Measurements from ENCODE around the gene CHRNA1.

CHRNA1 gene

DNA sequence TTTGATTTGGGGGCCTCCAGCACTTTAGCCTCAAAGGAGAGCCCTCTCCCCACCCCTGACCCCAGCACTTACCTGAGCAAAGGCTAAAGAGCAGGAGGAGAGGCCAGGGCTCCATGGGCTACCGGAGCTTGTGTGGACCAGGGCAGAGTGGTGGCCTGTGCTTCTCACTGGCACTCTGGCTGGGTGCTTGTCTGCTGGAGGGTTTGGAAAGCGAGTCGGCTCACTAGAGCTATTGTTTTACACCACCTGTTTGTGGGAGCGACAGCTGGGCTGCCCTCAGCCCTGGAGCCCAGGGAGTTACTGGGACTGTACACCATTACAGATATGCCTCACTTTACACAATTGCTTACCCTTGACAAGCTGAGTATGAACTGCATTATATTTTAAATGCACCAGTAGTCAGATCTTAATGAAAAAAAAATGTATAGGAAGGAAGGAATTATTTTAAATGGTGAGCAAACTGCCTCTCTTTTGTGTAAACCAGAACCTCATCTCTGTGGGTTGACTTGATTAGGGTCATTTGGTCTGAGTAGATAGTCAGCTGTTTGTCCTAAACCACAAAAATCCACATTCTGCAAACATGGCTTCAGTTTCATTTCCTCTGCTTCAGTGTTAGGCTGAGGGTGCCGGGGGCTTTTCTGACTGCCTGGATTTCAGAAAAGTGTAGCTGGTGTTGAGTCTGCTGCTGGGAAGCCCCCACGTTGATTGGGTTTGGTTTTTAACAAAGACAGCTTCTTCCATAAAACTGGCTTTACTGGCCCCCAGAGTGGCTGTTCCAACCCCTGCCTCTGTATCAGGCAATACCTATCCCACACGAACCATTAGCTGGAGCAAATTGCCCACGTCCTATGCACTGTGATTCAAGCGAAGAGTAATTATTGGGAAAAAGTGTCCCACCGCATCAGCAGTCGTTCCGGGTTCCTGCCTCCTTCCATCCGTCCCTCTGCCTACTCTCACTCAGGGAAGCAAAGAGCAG, at the start of gene CHRNA1:
Gene CHRNA1, minus strand, starts transcription at position 193 of the 976 bp plus-strand sequence. Its CDS starts 78 bp downstream, at position 115.
- peak; percentile 88 for DNase-seq

DNA sequence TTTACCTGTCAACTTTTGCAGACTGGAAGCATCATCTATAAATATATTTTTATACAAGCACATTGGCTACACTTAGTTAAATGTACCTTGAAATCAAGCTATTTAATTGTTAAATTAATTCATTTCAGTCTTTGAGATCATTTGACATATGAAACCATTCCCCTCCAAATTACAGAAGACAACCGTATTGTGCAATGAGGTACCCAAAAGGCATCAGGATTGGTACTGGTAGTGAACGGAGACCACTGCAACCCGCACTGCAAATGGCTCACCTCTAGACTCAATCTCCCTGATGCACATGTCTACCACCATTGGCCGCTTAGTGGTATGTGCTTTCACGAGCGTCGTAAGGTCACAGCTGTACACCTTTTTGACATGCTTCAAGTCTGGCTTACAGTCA, 47.8 kb upstream of the CHRNA1 start:
- no peak for DNase-seq

DNA sequence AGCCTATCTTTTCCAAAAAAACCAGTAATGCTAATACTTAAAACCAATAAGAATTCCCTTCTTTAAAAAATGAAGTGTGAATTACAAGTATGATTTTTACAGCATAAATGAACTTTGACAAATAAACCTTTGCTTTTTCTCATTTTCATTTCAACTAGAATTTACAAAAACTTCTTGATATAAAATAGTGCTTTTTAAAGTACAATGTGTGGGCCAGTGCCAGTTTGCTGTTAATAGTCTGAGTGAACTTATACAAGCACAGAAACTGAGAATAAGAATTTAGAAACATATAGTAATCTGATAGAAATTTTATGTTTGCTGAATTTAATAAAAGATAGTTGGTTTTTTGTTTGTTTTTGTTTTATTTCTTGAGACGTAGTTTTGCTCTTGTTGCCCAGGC, 43.7 kb upstream of the CHRNA1 start:
- DNase-seq: no peak

- no peak for DNase-seq
Observed at GRCh38 chr2:174805803-174806202, 41.5 kb upstream of the CHRNA1 start.

- no peak for DNase-seq
Observed at GRCh38 chr2:174802459-174802858, 38.2 kb upstream of the CHRNA1 start.

DNA sequence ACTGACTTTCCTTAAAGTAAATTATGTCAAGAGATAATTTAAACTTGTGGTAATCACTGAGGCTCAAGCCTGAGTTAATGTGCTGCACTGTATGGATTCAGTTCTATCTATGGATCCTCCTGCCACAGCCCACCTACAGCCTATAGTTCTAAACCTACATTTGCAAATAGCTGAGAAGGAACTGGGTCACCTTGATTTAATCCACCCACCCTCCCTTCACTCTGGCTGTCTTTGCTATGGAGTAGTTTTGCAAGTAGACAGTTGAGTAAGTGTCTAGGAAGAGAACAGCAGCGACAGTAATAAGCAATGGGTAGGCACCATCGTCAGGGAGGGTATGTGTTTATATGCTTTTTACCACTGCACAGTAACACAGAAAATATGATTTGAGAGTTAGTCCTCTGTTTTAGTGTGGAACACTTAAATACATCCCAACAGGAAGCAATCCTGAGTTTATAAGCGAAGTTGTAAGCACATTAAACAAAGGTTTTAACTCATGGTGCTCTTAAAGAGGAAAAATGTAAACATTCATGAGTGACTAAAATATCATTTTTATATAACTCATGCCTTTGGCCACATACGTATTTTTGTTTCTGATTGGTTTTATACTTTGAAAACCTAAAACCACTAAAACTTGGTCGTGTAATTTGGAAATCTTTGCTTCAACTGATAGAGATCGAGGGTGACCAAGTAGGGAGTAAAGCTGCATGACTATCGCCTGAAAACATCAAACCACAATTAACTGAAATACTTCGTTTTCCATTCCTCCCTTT, 36.3 kb upstream of the CHRNA1 start:
- no peak for DNase-seq

DNA sequence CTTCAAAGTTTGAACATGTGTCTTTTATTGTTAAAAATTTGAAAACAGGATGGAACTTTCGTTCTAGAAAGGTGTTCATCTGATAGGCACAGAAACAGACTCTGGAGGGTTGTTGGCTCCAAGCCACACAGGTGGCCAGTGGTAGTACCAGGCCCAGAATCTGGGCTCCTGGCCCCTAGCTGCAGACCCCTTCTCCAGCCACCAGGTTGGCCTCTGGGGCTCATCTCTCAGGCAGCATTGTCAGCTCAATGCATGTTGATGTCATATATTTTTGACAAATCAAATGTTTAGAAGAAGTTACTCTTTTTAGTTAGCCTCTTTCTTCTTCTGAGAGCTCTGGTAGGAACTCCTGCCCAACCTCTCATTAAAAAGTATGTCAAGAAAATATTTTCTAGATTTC, 34.5 kb upstream of the CHRNA1 start:
- DNase-seq: no peak

DNA sequence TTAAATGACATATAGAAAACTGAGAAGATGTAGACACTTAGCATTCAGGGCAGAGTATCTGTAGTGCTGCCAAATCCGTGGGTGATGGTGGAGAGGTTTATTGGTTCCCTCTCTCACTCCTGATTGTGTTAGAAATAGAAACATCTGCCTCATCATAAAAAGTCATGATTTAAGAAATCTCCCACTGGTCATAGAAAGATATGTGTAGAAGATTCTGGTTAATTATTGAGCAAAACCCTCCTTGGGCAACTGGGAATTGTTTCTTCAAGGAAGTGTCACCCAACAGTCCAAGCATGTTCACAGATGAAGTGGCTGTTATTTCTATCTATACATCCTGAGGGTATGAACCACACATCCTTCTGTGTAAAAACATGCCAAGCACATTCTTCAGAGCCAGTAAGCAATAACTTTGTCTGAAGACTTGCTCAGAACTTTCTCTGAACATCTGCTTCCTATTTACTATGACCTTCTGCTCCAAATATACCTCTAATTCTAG, 33.6 kb upstream of the CHRNA1 start:
- no peak for DNase-seq

DNA sequence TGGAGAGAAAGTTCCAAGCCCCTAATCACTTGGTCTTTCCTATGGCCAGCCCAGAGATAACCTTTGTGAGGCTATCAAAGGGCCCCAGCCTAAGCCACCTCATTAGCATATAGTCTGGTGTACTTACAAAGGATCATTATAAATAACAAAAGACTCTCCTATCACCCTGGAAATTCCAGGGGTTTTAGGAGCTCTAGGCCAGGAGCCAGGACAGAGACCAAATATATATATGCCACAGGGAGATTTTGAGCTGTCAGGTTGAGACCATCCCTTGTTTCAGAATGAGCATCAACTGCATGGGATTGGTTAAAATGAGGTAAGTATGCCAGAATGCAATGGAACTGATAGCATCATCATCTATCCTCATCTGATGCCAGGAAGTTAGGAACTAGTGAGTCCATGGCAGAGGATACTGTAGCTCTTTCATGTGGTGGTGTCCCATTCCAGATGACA, 32.1 kb upstream of the CHRNA1 start:
- no peak for DNase-seq

DNA sequence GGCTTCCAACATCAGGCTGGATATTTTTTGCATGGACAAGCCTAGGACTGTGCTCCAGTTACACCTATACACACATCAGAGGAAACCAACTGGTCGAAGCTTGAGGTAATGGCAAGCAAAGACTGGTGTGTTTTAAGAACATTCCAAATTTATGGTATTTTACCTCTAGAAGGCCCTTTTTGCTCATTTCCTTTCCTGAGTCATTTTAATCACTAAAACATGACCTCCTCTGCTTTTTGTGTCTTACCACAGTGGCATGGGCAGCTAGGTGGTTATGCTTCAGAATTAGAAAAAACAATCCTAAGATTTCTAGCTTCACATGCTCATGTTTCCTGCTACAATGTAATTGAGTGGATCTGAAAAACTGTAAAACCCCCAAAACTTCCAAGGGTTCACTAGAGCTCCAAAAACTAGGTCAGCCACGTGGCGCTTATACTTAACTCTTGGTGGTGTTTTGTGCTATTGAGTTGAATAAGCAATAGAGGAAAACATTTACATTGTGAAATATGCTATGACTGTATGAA, 30.6 kb upstream of the CHRNA1 start:
- no peak for DNase-seq

DNA sequence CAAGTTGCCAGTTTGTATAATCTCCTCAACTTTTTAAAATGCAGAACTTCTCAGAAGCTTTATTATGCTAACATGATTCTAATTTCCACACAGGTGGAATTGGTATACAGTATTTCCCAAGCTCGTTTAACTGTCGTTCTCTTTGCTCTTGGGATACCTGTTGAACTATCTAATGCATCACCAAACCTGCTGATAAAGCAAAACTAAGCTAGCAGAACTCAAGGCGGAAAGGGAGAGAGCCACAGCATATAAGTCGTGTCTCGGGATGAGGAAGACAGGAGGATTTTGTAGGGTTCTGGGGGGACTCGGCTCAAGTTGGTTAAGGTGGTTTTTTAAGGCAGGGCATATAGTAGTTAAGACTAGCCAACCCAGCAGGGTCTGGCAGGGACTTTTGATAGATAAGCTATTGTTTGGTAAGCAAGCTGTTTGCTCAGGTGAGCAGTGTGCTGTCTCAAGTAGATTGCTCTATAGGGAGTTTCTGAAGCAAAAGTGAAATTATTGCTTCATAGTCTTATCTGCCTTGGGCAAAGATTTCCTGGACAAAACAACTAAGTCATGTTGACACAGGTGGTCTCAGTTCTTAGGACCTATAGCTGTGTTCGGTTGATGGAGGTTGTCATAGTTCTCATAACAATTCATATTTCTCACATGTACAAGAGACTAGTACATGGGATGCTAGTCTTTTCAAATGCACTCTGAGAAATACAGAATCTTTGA, 28.2 kb upstream of the CHRNA1 start:
- no peak for DNase-seq

DNA sequence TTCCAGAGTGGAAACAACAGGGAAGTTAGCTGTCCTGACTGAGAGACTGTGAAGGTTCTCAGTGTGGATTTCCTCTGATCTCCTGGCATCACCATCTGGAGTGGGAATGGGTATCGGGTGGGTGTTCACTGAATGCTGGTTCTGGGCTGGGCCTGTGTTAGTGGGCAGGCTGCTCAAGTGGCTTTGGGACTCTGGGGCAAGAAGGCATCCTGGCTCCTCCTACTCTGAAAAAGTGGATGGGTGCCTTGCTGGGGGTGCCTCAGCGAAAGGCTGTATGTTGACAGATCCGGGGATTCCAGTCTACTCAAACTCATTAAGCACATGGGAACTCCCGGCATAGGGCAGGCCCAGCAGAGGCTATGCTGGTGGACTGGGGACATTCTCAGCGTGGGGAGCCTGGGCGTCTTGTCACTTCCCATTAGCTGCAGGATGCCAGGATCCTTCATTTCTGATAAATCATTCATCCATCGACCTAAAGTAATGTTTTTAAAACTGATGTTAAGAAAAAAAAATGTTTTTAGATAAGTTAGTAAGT, 27.5 kb upstream of the CHRNA1 start:
- no peak for DNase-seq

DNA sequence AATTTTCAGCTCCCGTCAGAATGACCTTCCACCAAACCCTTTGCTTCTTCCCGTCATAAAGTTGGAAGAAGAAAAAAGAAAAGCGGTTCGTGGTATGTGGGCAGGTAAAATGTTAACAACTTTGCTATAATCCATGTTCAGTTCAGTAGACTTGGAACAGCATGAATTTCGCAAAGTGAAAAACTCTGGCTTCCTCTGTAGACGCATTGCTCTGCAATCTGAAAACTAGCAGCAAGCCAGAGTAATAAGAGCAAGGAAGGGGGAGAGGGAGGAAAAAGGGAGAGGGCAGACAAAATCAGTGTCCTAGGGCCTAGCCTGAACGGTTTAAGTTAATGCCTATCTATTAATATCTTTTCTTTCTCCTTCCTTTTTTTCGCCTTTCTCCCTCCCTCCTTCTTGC, 26.7 kb upstream of the CHRNA1 start:
- no peak for DNase-seq

- no peak for DNase-seq
Observed at GRCh38 chr2:174789001-174789400, 24.7 kb upstream of the CHRNA1 start.

DNA sequence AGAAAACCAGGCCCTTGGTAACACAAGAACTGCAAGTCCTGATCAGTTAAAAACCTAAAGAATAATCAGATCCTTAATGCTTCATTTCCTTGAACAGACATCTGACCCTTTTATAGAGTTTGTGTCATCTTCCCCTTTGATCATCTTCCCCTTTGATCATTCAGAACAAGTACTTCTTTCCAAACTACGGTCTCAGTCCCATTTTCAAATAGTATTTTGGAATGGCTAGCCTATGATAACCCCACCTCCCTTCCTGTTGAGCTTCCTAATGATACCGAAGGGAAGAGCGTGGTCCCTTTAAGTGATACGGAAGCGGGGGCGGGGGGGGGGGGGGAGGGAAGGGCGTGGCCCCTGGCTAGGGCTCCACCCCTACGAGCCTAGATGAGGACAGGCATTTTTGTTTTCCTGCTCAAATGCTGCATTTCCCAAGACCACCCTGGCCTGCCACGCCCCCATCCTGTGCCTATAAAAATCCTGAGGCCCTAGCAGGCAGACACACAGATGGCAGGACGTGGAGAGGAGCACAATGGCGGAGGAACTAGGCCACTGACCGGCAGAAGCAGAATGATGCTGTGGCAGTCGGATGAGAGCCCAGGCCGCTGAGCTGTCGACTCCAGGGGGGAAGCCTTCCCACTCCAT, 24.1 kb upstream of the CHRNA1 start:
- DNase-seq: no peak

- no peak for DNase-seq
Observed at GRCh38 chr2:174787487-174788205, 23.4 kb upstream of the CHRNA1 start.

DNA sequence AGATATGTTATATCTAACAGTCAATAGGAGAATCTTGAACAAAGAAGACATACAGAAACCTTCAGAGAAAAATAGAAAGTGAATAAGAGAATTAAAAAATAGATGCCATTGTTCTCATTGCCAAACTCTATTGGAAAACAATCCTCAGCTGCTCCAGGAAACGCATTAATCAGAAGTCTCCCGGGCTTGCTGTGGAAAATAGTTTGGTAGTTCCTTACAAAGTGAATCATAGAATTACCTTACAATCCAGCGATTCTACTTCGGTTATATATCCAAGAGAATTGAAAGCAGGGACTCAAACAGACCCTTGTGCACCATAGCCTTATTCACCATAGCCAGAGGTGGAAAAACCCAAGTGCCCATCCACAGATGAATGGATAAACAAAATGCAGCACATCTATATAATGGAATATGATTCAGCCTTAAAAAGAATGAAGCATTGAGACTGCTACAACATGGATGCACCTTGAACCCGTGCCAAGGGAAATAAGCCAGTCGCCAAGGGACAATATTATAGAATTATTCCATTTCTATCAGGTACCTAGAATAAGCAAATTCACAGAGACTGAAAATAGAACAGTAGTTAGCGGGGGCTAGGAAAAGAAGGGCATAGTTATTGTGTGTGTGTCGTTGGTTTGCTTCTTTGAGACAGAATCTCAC, 21.9 kb upstream of the CHRNA1 start:
- no peak for DNase-seq

DNA sequence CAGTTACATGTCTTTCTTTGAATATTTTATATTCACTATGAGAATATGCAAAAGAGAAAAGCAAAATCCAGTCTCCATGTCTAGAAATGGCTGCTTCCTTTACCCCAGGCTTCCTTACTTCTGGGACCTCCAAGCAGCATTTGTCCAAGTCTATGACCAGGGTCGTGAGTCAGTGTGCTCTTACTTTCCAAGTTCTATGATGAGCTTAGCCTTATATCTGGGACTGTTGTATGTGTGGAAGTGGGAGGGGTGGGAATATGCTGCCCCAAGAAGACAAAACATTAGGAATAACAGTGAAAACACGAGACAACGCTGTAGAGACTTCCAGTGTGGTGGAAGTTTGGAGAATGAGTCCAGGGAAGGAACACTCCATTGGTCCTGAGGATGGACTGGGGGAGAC, 21.2 kb upstream of the CHRNA1 start:
- no peak for DNase-seq

GRCh38 chr2:174784909-174785308, 20.6 kb upstream of the CHRNA1 start:
- no peak for DNase-seq

GRCh38 chr2:174784316-174784715, 20.0 kb upstream of the CHRNA1 start:
- DNase-seq: no peak

DNA sequence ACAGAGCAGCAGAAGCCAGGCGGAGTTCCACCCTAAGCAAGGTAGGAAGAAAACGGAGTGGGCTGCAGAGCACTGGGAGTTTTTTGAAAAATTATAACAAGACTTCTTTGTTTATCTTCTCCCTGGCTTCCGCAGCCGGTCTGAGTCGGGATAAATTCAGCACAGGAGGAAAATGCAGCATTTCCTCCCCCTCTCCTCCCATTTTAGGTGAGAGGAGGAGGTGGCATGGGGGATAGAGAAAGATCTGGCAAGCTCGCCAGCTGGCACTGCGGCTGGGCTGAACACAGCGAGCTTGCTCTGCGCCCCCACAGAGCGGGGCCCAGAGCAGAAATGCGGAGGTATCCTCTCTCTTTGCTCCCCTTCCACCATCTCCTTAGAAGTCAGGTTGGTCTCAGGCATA, 17.7 kb upstream of the CHRNA1 start:
- no peak for DNase-seq

All from NCI-H510A (cell line).